Measurements from ENCODE around the gene PRKG1. TPM values are rescaled to one million over a fixed set of nuclear protein-coding genes. Genes with fewer than 3 reads are reported as not detected.
A peak's percentile ranks its signal among the peaks of the same experiment; 100 is the strongest.

PRKG1 gene
- total RNA-seq, 1 donor from 2014 or later = 26.4 TPM

DNA sequence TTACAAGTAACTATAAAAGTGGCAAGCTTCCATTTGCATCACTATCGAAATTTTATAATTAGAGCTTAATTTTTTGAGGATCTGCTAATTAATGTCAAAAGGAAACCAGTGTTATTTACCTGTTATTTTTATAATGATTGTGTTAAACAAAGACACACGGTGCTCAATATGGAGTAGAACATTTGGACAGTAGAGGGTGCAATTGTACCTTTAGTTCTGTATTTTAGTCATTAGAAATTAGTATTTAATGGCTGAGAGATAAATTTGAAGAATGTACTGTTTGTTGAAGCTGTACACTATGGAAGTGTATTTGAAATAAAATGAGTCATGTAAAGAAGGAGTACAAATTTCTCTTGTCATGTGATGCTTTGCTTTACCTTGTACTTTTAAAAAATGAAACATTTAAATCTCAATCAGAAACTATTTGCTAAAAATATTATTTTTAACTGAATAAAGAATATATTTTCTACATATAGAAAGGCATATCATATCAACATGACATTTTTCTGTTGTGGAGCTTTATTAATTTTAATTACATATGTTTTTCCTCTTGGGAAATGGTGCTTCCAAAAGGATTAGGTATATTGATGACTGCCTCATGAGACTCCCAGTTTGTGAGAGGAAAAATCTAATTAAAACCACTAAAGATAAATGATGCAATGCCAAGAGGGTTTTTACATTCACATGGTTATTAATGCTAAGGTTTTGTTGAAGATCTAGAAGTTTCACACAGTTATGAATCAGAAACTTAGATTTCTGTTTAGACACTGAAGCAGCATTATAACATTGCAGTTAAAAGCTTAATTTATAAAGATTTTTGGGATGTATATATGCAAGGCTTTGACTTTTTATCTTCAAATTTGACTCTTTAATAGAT, 10.4 kb upstream of the PRKG1 start:
- peak; percentile 54 for DNase-seq (ENCODE audit: low spot score)
- no peaks in the 10 kb centered on the region for H3K9me3 ChIP-seq (ENCODE audit: low read depth)
- Mint-ChIP-seq H3K9me3 (no peaks in the 10 kb centered on the region), H3K4me3 (no peak overlapping the region), H3K36me3 (no peaks in the 10 kb centered on the region), H3K27ac (no peak overlapping the region), H3K4me1 (no peaks in the 10 kb centered on the region), H3K27me3 (ENCODE audit: insufficient read depth, low read depth) (no peaks in the 10 kb centered on the region)
- no peak overlapping the region for H3K9ac ChIP-seq
- no peaks in the 10 kb centered on the region for H3F3A ChIP-seq (ENCODE audit: low read depth)
- no peaks in the 10 kb centered on the region for H3K4me1 ChIP-seq
- no peak overlapping the region for H3K27ac ChIP-seq
- TF ChIP-seq, protein P1, sequence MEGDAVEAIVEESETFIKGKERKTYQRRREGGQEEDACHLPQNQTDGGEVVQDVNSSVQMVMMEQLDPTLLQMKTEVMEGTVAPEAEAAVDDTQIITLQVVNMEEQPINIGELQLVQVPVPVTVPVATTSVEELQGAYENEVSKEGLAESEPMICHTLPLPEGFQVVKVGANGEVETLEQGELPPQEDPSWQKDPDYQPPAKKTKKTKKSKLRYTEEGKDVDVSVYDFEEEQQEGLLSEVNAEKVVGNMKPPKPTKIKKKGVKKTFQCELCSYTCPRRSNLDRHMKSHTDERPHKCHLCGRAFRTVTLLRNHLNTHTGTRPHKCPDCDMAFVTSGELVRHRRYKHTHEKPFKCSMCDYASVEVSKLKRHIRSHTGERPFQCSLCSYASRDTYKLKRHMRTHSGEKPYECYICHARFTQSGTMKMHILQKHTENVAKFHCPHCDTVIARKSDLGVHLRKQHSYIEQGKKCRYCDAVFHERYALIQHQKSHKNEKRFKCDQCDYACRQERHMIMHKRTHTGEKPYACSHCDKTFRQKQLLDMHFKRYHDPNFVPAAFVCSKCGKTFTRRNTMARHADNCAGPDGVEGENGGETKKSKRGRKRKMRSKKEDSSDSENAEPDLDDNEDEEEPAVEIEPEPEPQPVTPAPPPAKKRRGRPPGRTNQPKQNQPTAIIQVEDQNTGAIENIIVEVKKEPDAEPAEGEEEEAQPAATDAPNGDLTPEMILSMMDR (IDR thresholded peaks at IDR 0.05) = peak; percentile 86
- TF ChIP-seq EZH2phosphoT487 (IDR thresholded peaks at IDR 0.05) = no peak
- no peaks in the 10 kb centered on the region for H3K79me2 ChIP-seq (ENCODE audit: low read depth)
- H3K27me3 ChIP-seq = no peaks in the 10 kb centered on the region
- no peaks in the 10 kb centered on the region for H4K20me1 ChIP-seq (ENCODE audit: low read depth)
- H3K4me2 ChIP-seq = no peak overlapping the region
- no peak overlapping the region for H2AFZ ChIP-seq (replicated peaks)
- no peak overlapping the region for H3K4me3 ChIP-seq
- no peaks in the 10 kb centered on the region for H3K36me3 ChIP-seq

DNA sequence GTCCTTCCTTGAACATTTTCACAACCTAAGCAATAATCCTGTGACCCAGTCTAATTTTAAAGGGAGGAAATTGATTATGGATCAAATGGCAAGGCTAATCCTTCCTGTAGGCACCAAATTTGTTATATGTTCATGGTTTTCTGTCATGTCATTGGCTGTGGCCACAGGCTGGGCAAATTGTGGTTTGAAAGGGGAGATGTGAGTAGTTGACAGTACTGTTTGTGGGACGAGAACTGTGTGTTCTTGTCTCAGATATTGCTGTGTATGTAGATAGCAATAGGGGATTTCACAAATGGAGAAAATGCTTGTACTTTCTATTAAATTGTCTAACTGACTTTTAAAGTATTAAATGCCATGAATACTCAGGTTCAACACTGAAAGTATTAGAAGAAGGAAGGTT, 8.1 kb upstream of the PRKG1 start:
- H3K4me3 Mint-ChIP-seq = no peak overlapping the region
- Histone ChIP-seq H3K9ac (no peak overlapping the region), H3K36me3 (no peaks in the 10 kb centered on the region), H3K4me1 (no peaks in the 10 kb centered on the region), H4K20me1 (ENCODE audit: low read depth) (no peaks in the 10 kb centered on the region), H2AFZ (replicated peaks) (no peak overlapping the region), H3K4me3 (no peak overlapping the region), H3F3A (ENCODE audit: low read depth) (no peaks in the 10 kb centered on the region), H3K9me3 (ENCODE audit: low read depth) (no peaks in the 10 kb centered on the region), H3K79me2 (ENCODE audit: low read depth) (no peaks in the 10 kb centered on the region), H3K27me3 (no peaks in the 10 kb centered on the region), H3K27ac (no peak overlapping the region), H3K4me2 (no peak overlapping the region)
- H3K9me3 Mint-ChIP-seq = no peaks in the 10 kb centered on the region
- no peaks in the 10 kb centered on the region for H3K27me3 Mint-ChIP-seq (ENCODE audit: insufficient read depth, low read depth)
- no peaks in the 10 kb centered on the region for H3K36me3 Mint-ChIP-seq
- TF ChIP-seq, protein P1 (IDR thresholded peaks at IDR 0.05) = no peak
- TF ChIP-seq EZH2 (IDR thresholded peaks at IDR 0.05) = no peak
- no peak for TF ChIP-seq EZH2phosphoT487 (IDR thresholded peaks at IDR 0.05)
- no peak overlapping the region for H3K27ac Mint-ChIP-seq
- H3K4me1 Mint-ChIP-seq = no peaks in the 10 kb centered on the region
- DNase-seq (ENCODE audit: low spot score) = no peak

DNA sequence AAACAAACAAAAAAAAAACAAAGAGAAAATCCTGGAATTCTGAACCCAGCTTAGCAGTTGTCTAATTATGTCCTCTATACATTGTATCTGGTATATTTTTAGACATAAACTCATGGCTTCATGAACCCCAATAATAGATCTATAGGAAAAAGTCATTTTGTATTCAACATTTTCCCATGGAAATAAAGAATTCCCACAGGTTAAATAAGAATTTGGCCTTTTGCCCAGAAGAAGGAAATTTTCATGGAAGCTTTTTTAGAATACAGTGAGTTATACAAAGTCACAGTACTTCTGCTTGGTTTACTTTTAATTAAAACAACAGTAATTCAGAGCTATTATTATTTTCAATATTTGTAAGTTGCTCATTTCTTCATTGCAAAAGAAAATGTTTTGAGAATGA, 2.1 kb upstream of the PRKG1 start:
- H3K4me3 ChIP-seq = no peak overlapping the region
- TF ChIP-seq EZH2 (IDR thresholded peaks at IDR 0.05) (no peak), EZH2phosphoT487 (IDR thresholded peaks at IDR 0.05) (no peak)
- TF ChIP-seq, protein P1 (IDR thresholded peaks at IDR 0.05) = no peak
- H3K4me2 ChIP-seq = no peak overlapping the region
- no peak overlapping the region for H3K9ac ChIP-seq
- no peaks in the 10 kb centered on the region for H3K9me3 Mint-ChIP-seq
- H4K20me1 ChIP-seq (ENCODE audit: low read depth) = no peaks in the 10 kb centered on the region
- H3K27ac ChIP-seq = no peak overlapping the region
- peaks cover 9% of the 10 kb centered on the region for H3K27me3 ChIP-seq
- H3K36me3 ChIP-seq = no peaks in the 10 kb centered on the region
- no peaks in the 10 kb centered on the region for H3K9me3 ChIP-seq (ENCODE audit: low read depth)
- no peak overlapping the region for H3K27ac Mint-ChIP-seq
- peaks cover 10% of the 10 kb centered on the region for H3K27me3 Mint-ChIP-seq (ENCODE audit: insufficient read depth, low read depth)
- H3K4me3 Mint-ChIP-seq = no peak overlapping the region
- H3K4me1 ChIP-seq = peaks cover 31% of the 10 kb centered on the region
- no peaks in the 10 kb centered on the region for H3K36me3 Mint-ChIP-seq
- H3K79me2 ChIP-seq (ENCODE audit: low read depth) = peaks cover 25% of the 10 kb centered on the region
- H3F3A ChIP-seq (ENCODE audit: low read depth) = peaks cover 31% of the 10 kb centered on the region
- no peak overlapping the region for H2AFZ ChIP-seq (replicated peaks)
- no peak for DNase-seq (ENCODE audit: low spot score)
- H3K4me1 Mint-ChIP-seq = peaks cover 21% of the 10 kb centered on the region
